BLaER1 (cell line): ENCODE results near the gene OSBPL8.

Experiments used
- H3K27ac ChIP-seq: shearing (Covaris generic); formaldehyde crosslinking; 2 replicates; pipeline ENCODE4 v1.8.1; 2022
- H3K27me3 ChIP-seq: shearing (Covaris generic); formaldehyde crosslinking; 2 replicates; pipeline ENCODE4 v1.8.1; 2022
- H3K36me3 ChIP-seq: shearing (Covaris generic); formaldehyde crosslinking; 2 replicates; pipeline ENCODE4 v1.8.1; 2022
- H3K4me1 ChIP-seq: shearing (Covaris generic); formaldehyde crosslinking; 2 replicates; pipeline ENCODE4 v1.8.1; 2022
- H3K4me2 ChIP-seq: shearing (Covaris generic); formaldehyde crosslinking; 2 replicates; pipeline ENCODE4 v1.8.1; 2022
- H3K4me3 ChIP-seq: shearing (Covaris generic); formaldehyde crosslinking; 2 replicates; pipeline ENCODE4 v1.8.1; 2022
- H3K9ac ChIP-seq: shearing (Covaris generic); formaldehyde crosslinking; 2 replicates; pipeline ENCODE4 v1.8.1; 2022
- H3K9me3 ChIP-seq: shearing (Covaris generic); formaldehyde crosslinking; 2 replicates; pipeline ENCODE4 v1.8.1; 2022
- H4K20me1 ChIP-seq: shearing (Covaris generic); formaldehyde crosslinking; 2 replicates; pipeline ENCODE4 v1.8.1; 2022
- Cebpa-rat ChIP-seq: shearing (Covaris generic); IDR thresholded peaks from 2 replicates; pipeline ENCODE4 v1.8.1; 2022

The OSBPL8 gene

DNA sequence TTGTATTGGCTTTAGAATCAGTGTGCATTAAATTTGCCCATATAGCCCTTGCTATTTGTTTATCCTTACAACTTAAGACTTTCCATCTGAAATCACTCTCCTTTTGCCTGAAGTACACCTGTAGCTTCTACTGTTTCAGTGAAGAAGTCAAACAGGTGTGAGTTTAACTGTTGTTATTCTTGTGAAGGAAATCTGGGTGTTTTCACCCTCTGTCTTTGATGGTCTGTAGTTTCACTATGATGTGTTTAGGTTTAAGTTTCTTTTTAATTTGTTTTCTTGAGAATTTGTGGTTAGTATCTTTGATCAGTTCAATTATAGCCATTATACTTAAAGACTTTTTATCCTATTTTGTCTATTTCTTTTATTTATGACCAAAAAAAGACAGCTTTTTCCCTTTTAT, 142.5 kb downstream of the OSBPL8 start:
- no peak overlapping the region for H3K4me2 ChIP-seq
- H3K4me3 ChIP-seq = no peak overlapping the region
- no peak for TF ChIP-seq Cebpa-rat
- no peaks in the 10 kb centered on the region for H4K20me1 ChIP-seq
- no peaks in the 10 kb centered on the region for H3K4me1 ChIP-seq
- H3K36me3 ChIP-seq = no peaks in the 10 kb centered on the region
- no peak overlapping the region for H3K27ac ChIP-seq
- H3K9ac ChIP-seq = no peak overlapping the region
- no peaks in the 10 kb centered on the region for H3K9me3 ChIP-seq
- no peaks in the 10 kb centered on the region for H3K27me3 ChIP-seq

DNA sequence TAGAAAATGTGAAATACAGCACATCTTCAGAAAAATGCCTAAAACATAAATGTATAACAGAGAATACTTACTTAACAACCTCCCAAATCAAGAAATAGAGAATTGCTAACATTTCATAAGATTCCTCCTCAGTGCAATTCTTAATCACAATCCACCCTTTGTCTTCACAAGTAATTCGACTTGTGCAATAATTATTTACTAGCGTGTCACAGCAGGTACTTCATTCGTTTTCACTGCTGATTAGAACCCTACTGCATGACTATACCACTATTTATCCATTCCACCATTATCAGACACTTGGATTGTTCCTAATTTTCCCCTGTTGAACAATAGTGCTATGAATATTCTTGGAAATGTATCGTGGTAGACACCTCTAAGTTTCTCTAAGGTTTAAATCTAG, 146.4 kb downstream of the OSBPL8 start:
- Histone ChIP-seq H3K9ac (no peak overlapping the region), H3K9me3 (no peaks in the 10 kb centered on the region), H4K20me1 (no peaks in the 10 kb centered on the region), H3K36me3 (no peaks in the 10 kb centered on the region), H3K4me1 (no peaks in the 10 kb centered on the region), H3K4me3 (no peak overlapping the region), H3K27ac (no peak overlapping the region), H3K27me3 (no peaks in the 10 kb centered on the region), H3K4me2 (no peak overlapping the region)
- no peak for TF ChIP-seq Cebpa-rat

DNA sequence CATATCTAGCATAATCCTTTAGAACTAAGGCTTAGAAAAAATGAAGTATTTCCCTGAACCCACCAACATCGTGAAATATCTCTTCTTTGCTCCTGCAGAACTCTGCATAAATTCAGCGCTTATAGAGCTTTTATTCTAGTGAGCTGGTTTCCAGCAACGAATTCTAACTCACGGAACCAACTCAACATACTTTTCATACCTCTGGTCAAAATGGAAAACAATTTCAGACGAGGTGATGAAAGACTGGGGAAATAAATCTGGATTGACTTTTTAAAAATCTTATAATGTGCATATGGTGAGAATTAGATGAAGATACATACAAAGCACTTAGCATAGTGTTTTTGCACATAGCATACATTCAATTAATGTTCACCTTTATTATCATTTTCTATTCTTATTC, 148.8 kb downstream of the OSBPL8 start:
- H3K27me3 ChIP-seq = no peaks in the 10 kb centered on the region
- no peaks in the 10 kb centered on the region for H3K4me1 ChIP-seq
- no peak overlapping the region for H3K4me3 ChIP-seq
- no peaks in the 10 kb centered on the region for H3K9me3 ChIP-seq
- H3K27ac ChIP-seq = no peak overlapping the region
- 0 out of 2 replicates have a peak, but pooled peaks cover 3% of the 10 kb centered on the region for H3K36me3 ChIP-seq
- H3K9ac ChIP-seq = no peak overlapping the region
- H4K20me1 ChIP-seq = no peaks in the 10 kb centered on the region
- no peak overlapping the region for H3K4me2 ChIP-seq
- no peak for TF ChIP-seq Cebpa-rat

DNA sequence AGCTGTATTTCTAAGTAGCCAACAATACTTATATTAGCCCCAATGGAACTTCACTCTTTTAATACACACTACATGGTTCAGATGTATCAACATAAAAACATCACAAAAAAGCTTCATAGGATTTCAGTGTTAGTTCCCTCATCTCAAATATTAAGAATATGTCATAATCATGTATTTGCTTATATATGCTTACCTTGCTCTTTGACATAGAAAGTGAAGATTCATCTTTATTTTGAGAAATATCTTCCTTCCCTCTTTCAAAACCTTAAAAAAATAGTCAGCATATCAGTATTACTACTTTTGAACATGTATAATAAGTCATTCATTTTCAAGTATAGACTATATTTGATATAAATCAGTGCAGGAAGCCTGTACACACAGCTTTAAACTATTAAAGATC, 149.2 kb downstream of the OSBPL8 start:
- Histone ChIP-seq H3K4me2 (no peak overlapping the region), H3K9me3 (no peaks in the 10 kb centered on the region), H3K9ac (no peak overlapping the region), H3K4me1 (no peaks in the 10 kb centered on the region), H4K20me1 (no peaks in the 10 kb centered on the region), H3K27me3 (no peaks in the 10 kb centered on the region), H3K4me3 (no peak overlapping the region), H3K27ac (no peak overlapping the region), H3K36me3 (0 out of 2 replicates have a peak, but pooled peaks cover 3% of the 10 kb centered on the region)
- no peak for TF ChIP-seq Cebpa-rat

DNA sequence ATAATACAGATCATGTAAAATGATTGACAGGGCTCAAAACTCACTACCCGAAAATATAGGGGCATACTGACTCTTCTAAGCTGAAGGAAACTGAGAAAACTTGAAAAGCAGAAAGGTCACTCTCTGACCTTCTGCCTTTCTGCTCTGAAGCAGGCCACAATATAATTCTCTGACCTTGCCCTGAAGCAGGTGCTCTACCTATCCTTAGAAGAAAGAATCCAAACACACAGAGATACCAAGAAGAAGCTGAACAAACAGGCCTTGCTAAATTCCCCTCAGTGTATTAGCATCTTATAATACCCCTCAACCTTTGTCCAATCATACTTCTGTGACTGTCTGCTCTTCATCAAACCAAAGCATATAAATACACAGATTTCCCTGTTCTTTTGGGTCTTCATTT, 150.5 kb downstream of the OSBPL8 start:
- TF ChIP-seq Cebpa-rat = no peak
- Histone ChIP-seq H3K27ac (no peak overlapping the region), H3K9me3 (no peaks in the 10 kb centered on the region), H4K20me1 (no peaks in the 10 kb centered on the region), H3K27me3 (no peaks in the 10 kb centered on the region), H3K4me2 (no peak overlapping the region), H3K36me3 (0 out of 2 replicates have a peak, but pooled peaks cover 3% of the 10 kb centered on the region), H3K4me3 (no peak overlapping the region), H3K9ac (no peak overlapping the region), H3K4me1 (no peaks in the 10 kb centered on the region)

DNA sequence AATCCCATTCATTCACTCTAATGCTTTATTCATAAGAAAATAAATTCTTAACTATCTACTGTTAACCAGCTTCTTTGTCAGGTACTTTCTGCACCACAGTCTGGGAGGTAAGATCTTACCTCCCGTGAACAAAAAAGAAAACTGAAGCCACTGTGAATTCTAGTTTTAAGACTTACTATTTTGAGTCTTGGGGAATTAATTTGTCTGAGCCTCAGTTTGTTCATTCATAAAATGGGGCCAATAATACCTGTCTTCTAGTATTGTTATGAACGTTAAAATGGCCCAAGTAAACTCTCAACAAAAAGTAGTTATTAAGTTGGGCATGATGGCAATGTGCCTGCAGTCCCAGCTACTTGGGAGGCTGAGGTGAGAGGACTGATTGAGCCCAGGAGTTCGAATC, 151.9 kb downstream of the OSBPL8 start:
- H3K36me3 ChIP-seq = 0 out of 2 replicates have a peak, but pooled peaks cover 3% of the 10 kb centered on the region
- no peak for TF ChIP-seq Cebpa-rat
- no peak overlapping the region for H3K9ac ChIP-seq
- H3K4me1 ChIP-seq = no peaks in the 10 kb centered on the region
- H4K20me1 ChIP-seq = no peaks in the 10 kb centered on the region
- H3K27ac ChIP-seq = no peak overlapping the region
- H3K4me3 ChIP-seq = no peak overlapping the region
- H3K27me3 ChIP-seq = no peaks in the 10 kb centered on the region
- H3K4me2 ChIP-seq = no peak overlapping the region
- H3K9me3 ChIP-seq = no peaks in the 10 kb centered on the region

DNA sequence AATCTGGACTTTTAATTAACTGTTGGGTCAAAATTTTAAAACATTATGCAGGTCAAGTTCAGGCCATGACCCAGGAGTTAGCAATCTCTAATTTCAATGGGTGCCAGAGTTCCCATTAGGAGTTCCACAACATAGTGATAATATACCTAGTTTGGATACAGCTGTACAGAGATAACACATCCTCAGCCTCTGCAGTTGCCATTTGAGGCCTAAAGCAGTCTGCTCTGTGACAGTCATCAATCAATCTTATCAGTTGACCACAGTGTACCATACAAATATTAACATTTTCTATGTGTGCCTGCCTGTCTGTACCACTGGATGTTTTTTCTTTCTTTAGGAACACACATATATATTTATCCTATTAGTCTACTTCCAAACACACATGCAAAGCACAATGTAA, 157.3 kb downstream of the OSBPL8 start:
- no peaks in the 10 kb centered on the region for H3K4me1 ChIP-seq
- no peaks in the 10 kb centered on the region for H4K20me1 ChIP-seq
- H3K27me3 ChIP-seq = no peaks in the 10 kb centered on the region
- H3K4me2 ChIP-seq = no peak overlapping the region
- no peaks in the 10 kb centered on the region for H3K9me3 ChIP-seq
- no peak overlapping the region for H3K9ac ChIP-seq
- no peak for TF ChIP-seq Cebpa-rat
- 0 out of 2 replicates have a peak, but pooled peaks cover 11% of the 10 kb centered on the region for H3K36me3 ChIP-seq
- H3K4me3 ChIP-seq = no peak overlapping the region
- no peak overlapping the region for H3K27ac ChIP-seq

DNA sequence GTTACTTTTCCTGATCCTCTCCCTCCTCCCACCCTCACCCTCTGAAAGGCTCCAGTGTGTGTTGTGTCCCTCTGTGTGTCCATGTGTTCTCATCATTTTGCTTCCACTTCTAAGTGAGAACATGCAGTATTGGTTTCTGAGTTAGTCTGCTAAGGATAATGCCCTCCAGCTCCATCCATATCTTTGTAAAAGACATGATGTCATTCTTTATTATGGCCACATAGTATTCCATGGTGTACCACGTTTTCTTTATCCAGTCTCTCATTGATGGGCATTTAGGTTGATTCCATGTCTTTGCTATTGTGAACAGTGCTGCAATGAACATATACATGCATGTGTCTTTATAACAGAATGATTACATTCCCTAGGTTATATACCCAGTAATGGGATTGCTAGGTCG, 159.4 kb downstream of the OSBPL8 start:
- no peaks in the 10 kb centered on the region for H4K20me1 ChIP-seq
- H3K4me3 ChIP-seq = no peak overlapping the region
- no peak overlapping the region for H3K27ac ChIP-seq
- no peaks in the 10 kb centered on the region for H3K9me3 ChIP-seq
- H3K4me1 ChIP-seq = no peaks in the 10 kb centered on the region
- H3K4me2 ChIP-seq = no peak overlapping the region
- H3K36me3 ChIP-seq = 0 out of 2 replicates have a peak, but pooled peaks cover 11% of the 10 kb centered on the region
- no peaks in the 10 kb centered on the region for H3K27me3 ChIP-seq
- no peak overlapping the region for H3K9ac ChIP-seq
- no peak for TF ChIP-seq Cebpa-rat

DNA sequence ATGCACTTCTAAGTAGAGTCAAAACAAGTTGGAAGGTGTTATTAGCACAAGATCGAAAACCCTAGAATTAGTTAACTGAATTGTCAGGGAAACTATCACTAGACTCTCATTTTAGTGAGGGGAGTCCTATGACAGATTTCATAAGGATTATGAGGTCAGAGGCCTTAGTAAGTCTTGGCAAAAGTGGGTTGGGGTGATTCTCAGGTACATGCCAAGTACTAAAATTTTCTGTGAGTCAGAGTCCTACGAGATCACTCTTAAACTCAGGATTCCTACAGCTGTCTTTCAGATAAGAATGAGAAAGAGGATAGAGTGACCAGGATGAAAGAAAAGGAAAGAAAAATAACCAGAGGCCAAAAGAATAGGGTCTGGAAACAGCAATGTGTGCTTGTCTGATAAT, 160.5 kb downstream of the OSBPL8 start:
- H3K36me3 ChIP-seq = 0 out of 2 replicates have a peak, but pooled peaks cover 11% of the 10 kb centered on the region
- H4K20me1 ChIP-seq = no peaks in the 10 kb centered on the region
- H3K4me3 ChIP-seq = no peak overlapping the region
- H3K4me1 ChIP-seq = no peaks in the 10 kb centered on the region
- no peaks in the 10 kb centered on the region for H3K9me3 ChIP-seq
- no peaks in the 10 kb centered on the region for H3K27me3 ChIP-seq
- H3K9ac ChIP-seq = no peak overlapping the region
- no peak for TF ChIP-seq Cebpa-rat
- H3K27ac ChIP-seq = no peak overlapping the region
- H3K4me2 ChIP-seq = no peak overlapping the region

DNA sequence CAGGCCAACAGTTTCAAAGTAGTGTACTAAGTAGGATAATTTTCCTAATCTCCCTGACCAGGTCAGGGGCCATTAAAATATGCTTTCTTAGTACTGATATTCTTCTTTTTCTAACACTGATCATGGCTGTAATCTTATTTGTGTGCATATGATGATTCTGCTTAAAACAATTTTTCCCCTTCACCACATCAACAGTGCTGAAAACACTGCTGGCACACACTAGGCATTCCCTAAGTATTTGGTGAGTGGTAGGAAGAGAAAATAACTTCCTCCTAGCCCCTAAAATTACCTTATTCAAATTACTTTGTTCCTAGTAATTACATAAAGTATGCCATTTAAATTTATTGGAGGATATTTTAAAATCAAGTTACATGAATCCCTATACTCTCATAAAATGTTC, 161.5 kb downstream of the OSBPL8 start:
- Histone ChIP-seq H3K4me1 (no peaks in the 10 kb centered on the region), H3K4me3 (no peak overlapping the region), H3K27me3 (no peaks in the 10 kb centered on the region), H3K9ac (no peak overlapping the region), H3K9me3 (no peaks in the 10 kb centered on the region), H4K20me1 (no peaks in the 10 kb centered on the region), H3K4me2 (no peak overlapping the region), H3K27ac (no peak overlapping the region), H3K36me3 (0 out of 2 replicates have a peak, but pooled peaks cover 11% of the 10 kb centered on the region)
- TF ChIP-seq Cebpa-rat = no peak

DNA sequence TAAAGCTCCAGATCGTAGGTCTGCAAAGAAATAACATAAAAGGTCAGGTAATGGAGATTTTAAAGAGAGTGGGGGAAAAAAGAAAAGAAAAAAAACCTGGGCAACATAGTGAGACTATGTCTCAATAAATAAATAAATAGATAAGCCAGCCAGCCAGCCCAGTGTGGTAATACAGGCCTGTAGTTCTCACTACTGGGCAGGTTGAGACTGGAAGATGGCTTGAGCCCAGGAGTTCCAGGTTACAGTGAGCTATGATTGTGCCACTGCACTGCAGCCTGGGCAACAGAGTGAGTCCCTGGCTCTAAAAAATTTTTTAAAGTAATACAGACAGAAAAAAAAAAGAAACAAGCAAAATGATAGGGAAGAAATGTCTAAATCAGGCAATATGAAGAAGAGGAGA, 168.1 kb downstream of the OSBPL8 start:
- peaks cover 11% of the 10 kb centered on the region; the same call in 1 of the 2 replicates for H3K36me3 ChIP-seq

More for the DNA sequence above, 168.1 kb downstream of the OSBPL8 start:
- no peak overlapping the region for H3K9ac ChIP-seq
- no peak overlapping the region for H3K27ac ChIP-seq
- no peaks in the 10 kb centered on the region for H3K4me1 ChIP-seq
- no peak overlapping the region for H3K4me2 ChIP-seq
- H3K9me3 ChIP-seq = no peaks in the 10 kb centered on the region
- no peaks in the 10 kb centered on the region for H3K27me3 ChIP-seq
- no peak overlapping the region for H3K4me3 ChIP-seq
- TF ChIP-seq Cebpa-rat = no peak
- no peaks in the 10 kb centered on the region for H4K20me1 ChIP-seq
